Measurements from ENCODE around the gene ERVK3-1. TPM values are rescaled to one million over a fixed set of nuclear protein-coding genes. Genes with fewer than 3 reads are reported as not detected.
A peak's percentile ranks its signal among the peaks of the same experiment; 100 is the strongest.

ERVK3-1 gene
- total RNA-seq, 1 experiment from 2014 or later, result 61.3 TPM

DNA sequence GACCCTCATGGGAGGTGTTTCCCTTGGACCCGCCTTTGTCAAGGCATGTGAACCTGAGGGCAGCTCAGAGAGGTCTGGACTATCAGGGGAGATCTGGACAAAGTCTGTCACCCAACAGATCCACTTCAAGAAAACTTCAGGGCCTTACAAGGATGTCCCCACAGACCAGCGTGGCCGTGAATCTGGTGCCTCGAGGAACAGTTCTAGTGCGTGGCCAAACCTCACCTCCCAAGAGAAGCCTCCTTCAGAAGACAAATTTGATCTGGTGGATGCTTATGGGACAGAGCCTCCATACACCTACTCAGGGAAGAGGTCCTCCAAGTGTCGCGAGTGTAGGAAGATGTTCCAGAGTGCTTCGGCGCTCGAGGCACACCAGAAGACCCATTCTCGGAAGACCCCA, 33.2 kb downstream of the ERVK3-1 start:
- BruUV-seq (replicated peaks), result no TSS peak
- H3K9me3 Mint-ChIP-seq (ENCODE audit: unreplicated experiment), result no peaks in the 10 kb centered on the region
- no peak for DNase-seq
- intact Hi-C loops (cut with micrococcal nuclease; ENCODE audit: unreplicated experiment), result no loop called here
- ChIA-PET CTCF (no interaction called here), POLR2A (no interaction called here)
- no peak overlapping the region for H3K27ac Mint-ChIP-seq (ENCODE audit: unreplicated experiment)
- no peaks in the 10 kb centered on the region for H3K36me3 Mint-ChIP-seq (ENCODE audit: insufficient read depth, unreplicated experiment)
- Histone ChIP-seq H3K27me3 (replicated peaks; ENCODE audit: control insufficient read depth, insufficient read depth, low read length) (no peaks in the 10 kb centered on the region), H3K36me3 (ENCODE audit: control insufficient read depth, insufficient read depth, low read length) (no peaks in the 10 kb centered on the region; the same call in 1 of the 2 replicates), H3K4me1 (no peaks in the 10 kb centered on the region), H3K4me3 (ENCODE audit: low read depth, low read length) (no peak overlapping the region), H3K9me3 (no peaks in the 10 kb centered on the region)
- no peaks in the 10 kb centered on the region for H3K27me3 Mint-ChIP-seq (ENCODE audit: insufficient read depth, unreplicated experiment)
- no peak overlapping the region for H3K4me3 Mint-ChIP-seq (ENCODE audit: unreplicated experiment)
- no peak for TF ChIP-seq CTCF (IDR thresholded peaks at IDR 0.05; ENCODE audit: insufficient read depth in 1 of 2, low read depth in 1 of 2, low read length in 1 of 2, severe bottlenecking in 1 of 2, unreplicated experiment in 1 of 2)
- H3K4me1 Mint-ChIP-seq (ENCODE audit: low read depth, unreplicated experiment), result no peaks in the 10 kb centered on the region

DNA sequence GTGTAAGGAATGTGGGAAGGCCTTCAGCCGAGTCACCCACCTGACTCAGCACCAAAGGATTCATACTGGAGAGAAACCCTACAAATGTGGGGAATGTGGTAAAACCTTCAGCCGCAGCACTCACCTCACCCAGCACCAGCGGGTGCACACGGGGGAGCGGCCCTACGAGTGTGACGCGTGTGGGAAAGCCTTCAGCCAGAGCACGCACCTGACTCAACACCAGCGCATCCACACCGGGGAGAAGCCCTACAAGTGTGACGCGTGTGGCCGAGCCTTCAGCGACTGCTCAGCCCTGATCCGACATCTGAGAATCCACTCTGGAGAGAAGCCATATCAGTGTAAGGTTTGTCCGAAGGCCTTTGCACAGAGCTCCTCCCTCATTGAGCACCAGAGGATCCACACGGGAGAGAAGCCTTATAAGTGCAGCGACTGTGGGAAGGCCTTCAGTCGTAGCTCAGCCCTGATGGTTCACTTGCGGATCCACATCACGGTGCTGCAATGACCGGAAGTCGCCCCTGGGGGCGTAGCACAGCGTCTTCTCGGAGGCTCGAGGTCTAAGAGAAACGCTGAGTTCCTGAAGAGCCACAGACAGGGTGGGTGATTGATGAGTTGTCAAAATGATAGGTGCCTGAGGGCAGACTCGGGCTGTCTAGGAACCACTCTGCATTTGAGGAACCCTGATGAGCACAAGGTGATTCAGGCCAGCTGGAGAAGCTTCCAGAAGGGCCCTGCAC, 33.8 kb downstream of the ERVK3-1 start:
- Mint-ChIP-seq H3K4me1 (ENCODE audit: low read depth, unreplicated experiment) (no peaks in the 10 kb centered on the region), H3K27me3 (ENCODE audit: insufficient read depth, unreplicated experiment) (no peaks in the 10 kb centered on the region), H3K9me3 (ENCODE audit: unreplicated experiment) (no peaks in the 10 kb centered on the region), H3K4me3 (ENCODE audit: unreplicated experiment) (no peak overlapping the region), H3K27ac (ENCODE audit: unreplicated experiment) (no peak overlapping the region), H3K36me3 (ENCODE audit: insufficient read depth, unreplicated experiment) (no peaks in the 10 kb centered on the region)
- Histone ChIP-seq H3K9me3 (no peaks in the 10 kb centered on the region), H3K36me3 (ENCODE audit: control insufficient read depth, insufficient read depth, low read length) (no peaks in the 10 kb centered on the region; the same call in 1 of the 2 replicates), H3K4me1 (no peaks in the 10 kb centered on the region), H3K27me3 (replicated peaks; ENCODE audit: control insufficient read depth, insufficient read depth, low read length) (no peaks in the 10 kb centered on the region), H3K4me3 (ENCODE audit: low read depth, low read length) (no peak overlapping the region)
- intact Hi-C loops (cut with micrococcal nuclease; ENCODE audit: unreplicated experiment), result no loop called here
- no TSS peak for BruUV-seq (replicated peaks)
- DNase-seq, result peak in 1 of 2 experiments; percentile 29
- TF ChIP-seq CTCF (IDR thresholded peaks at IDR 0.05; ENCODE audit: insufficient read depth in 1 of 2, low read depth in 1 of 2, low read length in 1 of 2, severe bottlenecking in 1 of 2, unreplicated experiment in 1 of 2), result peak in 1 of 2 experiments; percentile 21
- POLR2A ChIA-PET, result no interaction called here
- CTCF ChIA-PET, result no interaction called here

GRCh38 chr19:58345558-58345957, 40.4 kb downstream of the ERVK3-1 start:
- CTCF ChIA-PET, result no interaction called here
- H3K4me3 Mint-ChIP-seq (ENCODE audit: unreplicated experiment), result peak overlapping the region; percentile 73

More at GRCh38 chr19:58345558-58345957, 40.4 kb downstream of the ERVK3-1 start:
- no peaks in the 10 kb centered on the region for H3K4me1 Mint-ChIP-seq (ENCODE audit: low read depth, unreplicated experiment)
- no peak overlapping the region for H3K27ac Mint-ChIP-seq (ENCODE audit: unreplicated experiment)
- no peaks in the 10 kb centered on the region for H3K27me3 ChIP-seq (replicated peaks; ENCODE audit: control insufficient read depth, insufficient read depth, low read length)
- no peaks in the 10 kb centered on the region for H3K4me1 ChIP-seq
- H3K36me3 ChIP-seq (ENCODE audit: control insufficient read depth, insufficient read depth, low read length), result no peaks in the 10 kb centered on the region
- TF ChIP-seq CTCF (IDR thresholded peaks at IDR 0.05; ENCODE audit: insufficient read depth in 1 of 2, low read depth in 1 of 2, low read length in 1 of 2, severe bottlenecking in 1 of 2, unreplicated experiment in 1 of 2), result no peak
- no peaks in the 10 kb centered on the region for H3K9me3 Mint-ChIP-seq (ENCODE audit: unreplicated experiment)
- H3K4me3 ChIP-seq (ENCODE audit: low read depth, low read length), result no peak overlapping the region
- POLR2A ChIA-PET, result no interaction called here
- no peaks in the 10 kb centered on the region for H3K36me3 Mint-ChIP-seq (ENCODE audit: insufficient read depth, unreplicated experiment)
- no peak for DNase-seq
- intact Hi-C loops (cut with micrococcal nuclease; ENCODE audit: unreplicated experiment), result no loop called here
- H3K27me3 Mint-ChIP-seq (ENCODE audit: insufficient read depth, unreplicated experiment), result peaks cover 4% of the 10 kb centered on the region
- no peaks in the 10 kb centered on the region for H3K9me3 ChIP-seq
- no TSS peak for BruUV-seq (replicated peaks)
